Measurements from ENCODE around the gene SGCA. TPM values are rescaled to one million over a fixed set of nuclear protein-coding genes. Genes with fewer than 3 reads are reported as not detected.

The SGCA gene
- total RNA-seq, 1 donor from 2014 or later: not detected

- no peak overlapping the region for H3K4me3 Mint-ChIP-seq (ENCODE audit: unreplicated experiment)
- no peak for TF ChIP-seq CTCF (IDR thresholded peaks at IDR 0.05; ENCODE audit: unreplicated experiment)
- H3K36me3 Mint-ChIP-seq (ENCODE audit: low read depth, unreplicated experiment): no peaks in the 10 kb centered on the region
- peaks cover 6% of the 10 kb centered on the region for H3K27me3 Mint-ChIP-seq (ENCODE audit: unreplicated experiment)
- H3K9me3 Mint-ChIP-seq (ENCODE audit: unreplicated experiment): no peaks in the 10 kb centered on the region
- H3K27ac Mint-ChIP-seq (ENCODE audit: unreplicated experiment): no peak overlapping the region
- DNase-seq (ENCODE audit: low spot score): no peak
- peaks cover 11% of the 10 kb centered on the region for H3K4me1 Mint-ChIP-seq (ENCODE audit: unreplicated experiment)
Measured at GRCh38 chr17:50177476-50177875, 11.7 kb downstream of the SGCA start.

- peak overlapping the region; percentile 58 for H3K27ac Mint-ChIP-seq (ENCODE audit: unreplicated experiment)
Measured at GRCh38 chr17:50177983-50178834, 12.4 kb downstream of the SGCA start.

GRCh38 chr17:50180111-50180510, 14.3 kb downstream of the SGCA start:
- no peak overlapping the region for H3K4me3 Mint-ChIP-seq (ENCODE audit: unreplicated experiment)
- no peaks in the 10 kb centered on the region for H3K9me3 Mint-ChIP-seq (ENCODE audit: unreplicated experiment)
- DNase-seq (ENCODE audit: low spot score): no peak
- peaks cover 14% of the 10 kb centered on the region for H3K4me1 Mint-ChIP-seq (ENCODE audit: unreplicated experiment)
- TF ChIP-seq CTCF (IDR thresholded peaks at IDR 0.05; ENCODE audit: unreplicated experiment): no peak
- H3K27ac Mint-ChIP-seq (ENCODE audit: unreplicated experiment): no peak overlapping the region
- no peaks in the 10 kb centered on the region for H3K36me3 Mint-ChIP-seq (ENCODE audit: low read depth, unreplicated experiment)
- peaks cover 3% of the 10 kb centered on the region for H3K27me3 Mint-ChIP-seq (ENCODE audit: unreplicated experiment)

More at GRCh38 chr17:50177983-50178834, 12.4 kb downstream of the SGCA start:
- H3K9me3 Mint-ChIP-seq (ENCODE audit: unreplicated experiment): no peaks in the 10 kb centered on the region
- peaks cover 11% of the 10 kb centered on the region for H3K4me1 Mint-ChIP-seq (ENCODE audit: unreplicated experiment)
- no peaks in the 10 kb centered on the region for H3K36me3 Mint-ChIP-seq (ENCODE audit: low read depth, unreplicated experiment)
- peak; percentile 71 for DNase-seq (ENCODE audit: low spot score)
- H3K27me3 Mint-ChIP-seq (ENCODE audit: unreplicated experiment): peaks cover 4% of the 10 kb centered on the region
- peak overlapping the region; percentile 70 for H3K4me3 Mint-ChIP-seq (ENCODE audit: unreplicated experiment)
- peak; percentile 28 for TF ChIP-seq CTCF (IDR thresholded peaks at IDR 0.05; ENCODE audit: unreplicated experiment)

GRCh38 chr17:50180620-50181019, 14.8 kb downstream of the SGCA start:
- H3K36me3 Mint-ChIP-seq (ENCODE audit: low read depth, unreplicated experiment): no peaks in the 10 kb centered on the region
- H3K9me3 Mint-ChIP-seq (ENCODE audit: unreplicated experiment): no peaks in the 10 kb centered on the region
- peaks cover 3% of the 10 kb centered on the region for H3K27me3 Mint-ChIP-seq (ENCODE audit: unreplicated experiment)
- peaks cover 14% of the 10 kb centered on the region for H3K4me1 Mint-ChIP-seq (ENCODE audit: unreplicated experiment)
- TF ChIP-seq CTCF (IDR thresholded peaks at IDR 0.05; ENCODE audit: unreplicated experiment): no peak
- H3K27ac Mint-ChIP-seq (ENCODE audit: unreplicated experiment): no peak overlapping the region
- no peak for DNase-seq (ENCODE audit: low spot score)
- H3K4me3 Mint-ChIP-seq (ENCODE audit: unreplicated experiment): no peak overlapping the region

GRCh38 chr17:50181144-50181543, 15.3 kb downstream of the SGCA start:
- Mint-ChIP-seq H3K27ac (ENCODE audit: unreplicated experiment) (no peak overlapping the region), H3K4me1 (ENCODE audit: unreplicated experiment) (peaks cover 14% of the 10 kb centered on the region), H3K27me3 (ENCODE audit: unreplicated experiment) (peaks cover 3% of the 10 kb centered on the region), H3K9me3 (ENCODE audit: unreplicated experiment) (no peaks in the 10 kb centered on the region), H3K4me3 (ENCODE audit: unreplicated experiment) (no peak overlapping the region), H3K36me3 (ENCODE audit: low read depth, unreplicated experiment) (no peaks in the 10 kb centered on the region)
- TF ChIP-seq CTCF (IDR thresholded peaks at IDR 0.05; ENCODE audit: unreplicated experiment): no peak
- no peak for DNase-seq (ENCODE audit: low spot score)
